HepG2 (cell line): Measurements from ENCODE around the gene MICB. TPM values are rescaled to one million over a fixed set of nuclear protein-coding genes. Genes with fewer than 3 reads are reported as not detected.

Experiments used
- ATAC-seq: fragments of 200-7000 bp; cut with Tn5 transposase; 3 replicates; pipeline ENCODE4 v1.9.1; 2020; ENCODE audit warnings: mild to moderate bottlenecking, moderate library complexity
- BruUV-seq: library from RNA; stranded (reverse); fragments of 400-500 nt; replicated peaks from 2 replicates; lab custom pipeline; 2021; lab: Mats Ljungman, UMichigan
- CTCF ChIA-PET: fragments of 300-600 bp; formaldehyde crosslinking; extraction: SDS; loops from one replicate; lab custom pipeline; 2021; ENCODE audit warnings: low total read pairs, inconsistent platforms, low intra/inter-chr PET ratio; lab: Yijun Ruan, JAX
- POLR2A ChIA-PET: fragments of 350-600 bp; sonication (Branson Sonifier 250); formaldehyde crosslinking; loops from one replicate; lab custom pipeline; 2020; ENCODE audit warnings: antibody characterized with exemption, inconsistent platforms; lab: Yijun Ruan, JAX
- DNase-seq: peaks from one replicate; pipeline ENCODE4 v3.0.0-alpha.2; 2015; ENCODE audit warnings: low spot score
- FAIRE-seq: peaks from 3 replicates; lab custom pipeline; 2011; peaks lifted over from hg19 to GRCh38; lab: Jason Lieb, UNC
- H2AFZ ChIP-seq: one replicate; pipeline ENCODE4 v1.6.1; 2011; ENCODE audit warnings: low read length, inconsistent platforms
- H3K27ac ChIP-seq: fragments of 300-600 bp; 3 replicates; pipeline ENCODE4 v1.8.0; 2011; ENCODE audit warnings: mixed run types, mild to moderate bottlenecking, mixed read lengths, low read length, inconsistent platforms; ENCODE audit not compliant: insufficient read depth; ENCODE audit errors: extremely low read length
- H3K27me3 ChIP-seq, 2 experiments: fragments of 200-600 bp in 1 of 2; 2 replicates in 1 of 2; 3 replicates in 1 of 2; pipeline versions ENCODE4 v1.6.0 to v1.8.0; 2011; ENCODE audit warnings: low read length in 2 of 2, mild to moderate bottlenecking in 2 of 2, moderate library complexity in 2 of 2, inconsistent platforms in 1 of 2; ENCODE audit not compliant: insufficient read depth in 2 of 2, control insufficient read depth in 1 of 2
- H3K36me3 ChIP-seq, 2 experiments: fragments of 200-600 bp in 1 of 2; replicated peaks in 1 of 2; 2 replicates in 1 of 2; 3 replicates in 1 of 2; pipeline versions ENCODE4 v1.5.1 to v1.8.0; 2011; ENCODE audit warnings: low read length in 2 of 2, inconsistent platforms in 1 of 2; ENCODE audit not compliant: insufficient read depth in 2 of 2, control insufficient read depth in 1 of 2
- H3K4me1 ChIP-seq: 2 replicates; pipeline ENCODE4 v1.5.1; 2012; ENCODE audit warnings: low read length, inconsistent platforms; ENCODE audit not compliant: insufficient read depth
- H3K4me2 ChIP-seq: 2 replicates; pipeline ENCODE4 v1.6.0; 2011; ENCODE audit warnings: low read depth, low read length, inconsistent platforms
- H3K4me3 ChIP-seq, 3 experiments: fragments of 200-600 bp in 1 of 3; sonication (generic), shearing (Covaris generic) in 1 of 3; replicated peaks in 1 of 3; 2 replicates each; pipeline ENCODE4 v1.5.1; 2011 to 2016; ENCODE audit warnings: low read length in 3 of 3, inconsistent platforms in 2 of 3, low read depth in 2 of 3, mild to moderate bottlenecking in 2 of 3, control low read depth in 1 of 3, mixed read lengths in 1 of 3; ENCODE audit not compliant: insufficient read depth in 1 of 3
- H3K79me2 ChIP-seq: one replicate; pipeline ENCODE4 v1.6.1; 2011; ENCODE audit warnings: low read length, inconsistent platforms; ENCODE audit not compliant: insufficient read depth
- H3K9ac ChIP-seq: 2 replicates; pipeline ENCODE4 v1.6.0; 2011; ENCODE audit warnings: mild to moderate bottlenecking, low read depth, low read length, inconsistent platforms; ENCODE audit not compliant: insufficient read depth
- H3K9me3 ChIP-seq: 2 replicates; pipeline ENCODE4 v1.5.1; 2012; ENCODE audit warnings: mild to moderate bottlenecking, low read length
- H4K20me1 ChIP-seq: 2 replicates; pipeline ENCODE4 v1.6.0; 2011; ENCODE audit warnings: inconsistent platforms, mild to moderate bottlenecking, low read length, moderate library complexity; ENCODE audit not compliant: insufficient read depth
- AGO2 ChIP-seq: fragments of 200-400 bp; formaldehyde crosslinking; optimal IDR thresholded peaks from 2 replicates; pipeline ENCODE3; 2017; ENCODE audit warnings: mild to moderate bottlenecking, low read depth, low read length, moderate library complexity
- PLRG1 ChIP-seq: fragments of 450-650 bp; conservative IDR thresholded peaks from 2 replicates; pipeline ENCODE4 v1.6.1; 2016
- ZBTB21 ChIP-seq: sonication (generic); formaldehyde crosslinking; IDR thresholded peaks from 2 replicates; pipeline ENCODE4 v1.4.0; 2020; ENCODE audit warnings: missing genetic modification reagents
- WGBS: methylation state at CpG from one replicate; pipeline ENCODE4 v1.1.6; 2017; ENCODE audit warnings: low lambda C conversion rate; 5-methylcytosine and 5-hydroxymethylcytosine counted together
- in situ Hi-C: cut with HindIII; loops from 2 replicates; pipeline ENCODE4 v1.10.0; 2017; ENCODE audit warnings: low pct_unique_long_range_greater_than_20kb; ENCODE audit not compliant: extremely low pct_ligation_motif_present
- intact Hi-C: fragments of 100-400 bp; cut with micrococcal nuclease; formaldehyde crosslinking; loops from one replicate; pipeline ENCODE4 v1.10.0; 2022; ENCODE audit not compliant: unreplicated experiment
- polyA plus RNA-seq, 8 experiments: library from polyadenylated mRNA; depleted of rRNA in 3 of 8; stranded (reverse) in 7 of 8; unstranded in 1 of 8; fragments of >200 nt; fragmentation: Illumina TruSeq in 4 of 8; extraction: Trizol in 4 of 8; gene quantifications; 2 replicates each; pipeline versions ENCODE4 v1.2.1 to v1.2.3, GENCODE V29; 2011 to 2016; ENCODE audit warnings: low read depth in 4 of 8, missing spikeins in 1 of 8, mixed read lengths in 1 of 8; ENCODE audit not compliant: insufficient read depth in 1 of 8
- total RNA-seq, 5 experiments: library from RNA; depleted of rRNA; stranded (reverse); fragments of >200 nt; fragmentation: Illumina TruSeq; extraction: Trizol; gene quantifications; 2 replicates each; pipeline ENCODE4 v1.2.3, GENCODE V29; 2016; ENCODE audit warnings: low read depth in 1 of 5

The MICB gene
- total and polyA plus RNA-seq, 2 of the 13 experiments (the other 11 are each of a cell fraction or from before 2014, with no cell fraction given) = 12.5 to 12.8 TPM

DNA sequence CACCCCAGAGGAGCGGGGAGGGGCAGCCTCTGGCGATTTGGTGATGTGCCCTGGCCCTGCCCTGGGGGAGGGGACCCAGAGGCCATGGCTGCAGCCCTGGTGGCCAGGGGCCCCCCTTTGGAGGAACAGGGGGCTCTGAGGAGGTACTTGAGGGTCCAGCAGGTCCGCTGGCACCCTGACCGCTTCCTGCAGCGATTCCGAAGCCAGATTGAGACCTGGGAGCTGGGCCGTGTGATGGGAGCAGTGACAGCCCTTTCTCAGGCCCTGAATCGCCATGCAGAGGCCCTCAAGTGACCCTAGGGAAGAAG is 60.3 kb downstream of the MICB start:
- H4K20me1 ChIP-seq = no peaks in the 10 kb centered on the region
- H3K4me1 ChIP-seq = no peaks in the 10 kb centered on the region
- peak; percentile 65 for TF ChIP-seq AGO2
- no peak for TF ChIP-seq PLRG1
- H3K27me3 ChIP-seq = no peaks in the 10 kb centered on the region
- ChIA-PET POLR2A (no interaction called here), CTCF (no interaction called here)
- H3K9ac ChIP-seq = no peak overlapping the region
- H3K79me2 ChIP-seq = no peaks in the 10 kb centered on the region
- intact Hi-C loops (no loop called here), in situ Hi-C loops (no loop called here)
- no peak overlapping the region for H2AFZ ChIP-seq
- peaks cover 21 to 47% of the 10 kb centered on the region in 2 experiments; a peak in 4 of 5 replicates for H3K36me3 ChIP-seq
- no peak overlapping the region for H3K27ac ChIP-seq
- no peaks in the 10 kb centered on the region for H3K9me3 ChIP-seq
- no peak overlapping the region for H3K4me2 ChIP-seq
- no TSS peak for BruUV-seq
- H3K4me3 ChIP-seq = no peak overlapping the region
- DNase-seq (no peak), FAIRE-seq (no peak), ATAC-seq (no peak)
- WGBS = 93% methylated on average over 8 of the region's 8 CpGs

DNA sequence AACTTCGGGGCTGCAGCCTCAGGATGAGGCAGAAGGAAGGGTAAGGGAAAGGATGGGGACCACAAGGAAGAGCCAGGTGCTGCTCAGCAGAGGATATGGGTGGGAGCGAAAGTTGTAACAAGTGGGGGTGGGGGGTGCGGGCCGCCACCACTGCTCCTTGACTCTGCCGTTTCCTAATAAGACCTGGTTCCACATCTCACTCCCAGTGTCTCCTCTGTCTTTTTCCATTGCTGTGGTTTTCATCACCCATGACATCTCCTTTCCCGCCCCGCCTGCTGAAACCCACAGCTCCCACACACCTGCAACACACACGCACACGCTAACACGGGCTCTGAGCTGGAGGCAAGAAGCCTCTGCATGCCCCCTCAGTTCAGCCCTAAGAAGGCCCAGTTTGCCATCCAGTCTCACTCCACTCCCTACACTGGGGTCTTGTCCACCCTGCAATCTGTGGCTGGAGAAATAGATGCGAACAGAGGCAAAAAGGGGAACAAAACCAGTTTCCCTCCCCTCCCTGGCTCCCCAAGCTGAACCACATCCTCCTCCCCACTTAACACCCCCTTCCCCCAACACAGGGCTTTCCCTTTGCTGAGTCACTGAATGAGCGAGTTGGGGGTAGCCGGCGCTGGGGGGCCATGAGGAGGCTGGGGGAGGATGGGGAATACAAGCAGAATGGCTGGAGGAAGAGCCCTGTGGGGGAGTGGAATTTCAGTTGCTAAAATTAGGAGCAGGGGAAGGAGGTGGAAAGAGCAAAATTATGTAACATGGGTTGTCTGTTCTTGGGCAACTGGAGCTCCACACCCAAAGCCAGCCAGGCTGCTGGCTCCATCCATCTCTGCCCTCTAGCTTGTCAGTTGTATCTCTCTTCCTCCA is 60.9 kb downstream of the MICB start:
- in situ Hi-C loops (no loop called here), intact Hi-C loops (no loop called here)
- no peak overlapping the region for H2AFZ ChIP-seq
- H3K9ac ChIP-seq = no peak overlapping the region
- H3K27me3 ChIP-seq = no peaks in the 10 kb centered on the region
- no peak overlapping the region for H3K27ac ChIP-seq
- no peaks in the 10 kb centered on the region for H3K4me1 ChIP-seq
- FAIRE-seq = no peak
- CTCF ChIA-PET = no interaction called here
- no peaks in the 10 kb centered on the region for H4K20me1 ChIP-seq
- POLR2A ChIA-PET = no interaction called here
- WGBS = 96% methylated on average over 14 of the region's 14 CpGs
- H3K9me3 ChIP-seq = no peaks in the 10 kb centered on the region
- no TSS peak for BruUV-seq
- no peak overlapping the region for H3K4me3 ChIP-seq
- no peaks in the 10 kb centered on the region for H3K79me2 ChIP-seq
- H3K4me2 ChIP-seq = no peak overlapping the region
- no peak for TF ChIP-seq ZBTB21 (CRISPR knock-in tag)
- TF ChIP-seq AGO2 = peak; percentile 4
- no peak for ATAC-seq
- H3K36me3 ChIP-seq = peaks cover 21 to 42% of the 10 kb centered on the region in 2 experiments; a peak in 4 of 5 replicates
- DNase-seq = no peak
